Keratinocyte (primary cell): Measurements from ENCODE around the gene CPVL. TPM values are rescaled to one million over a fixed set of nuclear protein-coding genes. Genes with fewer than 3 reads are reported as not detected.

ENCODE experiments used
- DNase-seq: peaks from one replicate; pipeline ENCODE4 v3.0.0-alpha.2; 2011; ENCODE audit warnings: low read depth, missing footprints, low spot score
- FAIRE-seq: peaks from 2 replicates; lab custom pipeline; 2011; peaks lifted over from hg19 to GRCh38; lab: Jason Lieb, UNC
- H2AFZ ChIP-seq: 2 replicates; pipeline ENCODE4 v1.6.0; 2012; ENCODE audit warnings: low read length, control low read depth, inconsistent platforms; ENCODE audit not compliant: control insufficient read depth
- H3K27ac ChIP-seq: 2 replicates; pipeline ENCODE4 v1.5.1; 2011; ENCODE audit warnings: low read length; ENCODE audit not compliant: control insufficient read depth, insufficient read depth
- H3K27me3 ChIP-seq: 3 replicates; pipeline ENCODE4 v1.6.0; 2011; ENCODE audit warnings: low read length; ENCODE audit not compliant: control insufficient read depth, insufficient read depth; ENCODE audit errors: extremely low read depth
- H3K36me3 ChIP-seq, 2 experiments: 2 replicates in 1 of 2; 3 replicates in 1 of 2; pipeline ENCODE4 v1.5.1; 2011; ENCODE audit warnings: low read length in 2 of 2, mild to moderate bottlenecking in 1 of 2; ENCODE audit not compliant: control insufficient read depth in 2 of 2, insufficient read depth in 2 of 2; ENCODE audit errors: extremely low read depth in 1 of 2
- H3K4me1 ChIP-seq: 3 replicates; pipeline ENCODE4 v1.5.1; 2011; ENCODE audit warnings: low read length; ENCODE audit not compliant: control insufficient read depth, insufficient read depth; ENCODE audit errors: extremely low read depth
- H3K4me2 ChIP-seq: 3 replicates; pipeline ENCODE4 v1.6.0; 2011; ENCODE audit warnings: low read depth, low read length; ENCODE audit not compliant: control insufficient read depth, insufficient read depth; ENCODE audit errors: extremely low read depth
- H3K4me3 ChIP-seq, 3 experiments: fragments of 200-600 bp in 1 of 3; sonication (generic) in 1 of 3; 2 replicates in 2 of 3; 3 replicates in 1 of 3; pipeline ENCODE4 v1.5.1; 2011 to 2016; ENCODE audit warnings: low read length in 3 of 3, mild to moderate bottlenecking in 3 of 3, control low read depth in 2 of 3, inconsistent platforms in 1 of 3, low read depth in 1 of 3, mixed read lengths in 1 of 3, mixed run types in 1 of 3, moderate library complexity in 1 of 3; ENCODE audit not compliant: control insufficient read depth in 2 of 3, insufficient read depth in 2 of 3; ENCODE audit errors: extremely low read depth in 1 of 3
- H3K79me2 ChIP-seq: 2 replicates; pipeline ENCODE4 v1.6.0; 2012; ENCODE audit warnings: low read length; ENCODE audit not compliant: control insufficient read depth, insufficient read depth
- H3K9ac ChIP-seq: 3 replicates; pipeline ENCODE4 v1.6.0; 2011; ENCODE audit warnings: low read length; ENCODE audit not compliant: control insufficient read depth, insufficient read depth; ENCODE audit errors: extremely low read depth
- H3K9me1 ChIP-seq: 3 replicates; pipeline ENCODE4 v1.6.0; 2011; ENCODE audit warnings: low read length; ENCODE audit not compliant: control insufficient read depth, insufficient read depth; ENCODE audit errors: extremely low read depth
- H3K9me3 ChIP-seq: 2 replicates; pipeline ENCODE4 v1.5.1; 2012; ENCODE audit warnings: low read depth, low read length; ENCODE audit not compliant: control insufficient read depth
- H4K20me1 ChIP-seq: 3 replicates; pipeline ENCODE4 v1.6.0; 2011; ENCODE audit warnings: low read length; ENCODE audit not compliant: control insufficient read depth, insufficient read depth; ENCODE audit errors: extremely low read depth
- CTCF ChIP-seq, 3 experiments: IDR thresholded peaks in 1 of 3; conservative IDR thresholded peaks in 1 of 3; optimal IDR thresholded peaks in 1 of 3; 2 replicates in 2 of 3; 3 replicates in 1 of 3; pipeline versions ENCODE3 to v1.5.1; 2011; ENCODE audit warnings: low read length in 3 of 3, mild to moderate bottlenecking in 3 of 3, moderate library complexity in 2 of 3, control low read depth in 1 of 3, inconsistent platforms in 1 of 3; ENCODE audit not compliant: insufficient read depth in 2 of 3; ENCODE audit errors: extremely low read depth in 1 of 3
- EZH2 ChIP-seq: IDR thresholded peaks from one replicate; pipeline ENCODE4 v1.6.1; 2012; ENCODE audit warnings: inconsistent platforms, mild to moderate bottlenecking, low read length, moderate library complexity
- dilution Hi-C: fragments of 300-500 bp; cut with MboI; formaldehyde crosslinking; loops from one replicate; pipeline ENCODE4 v1.7.0; 2020; ENCODE audit warnings: low sequenced_read_pairs; ENCODE audit not compliant: extremely low pct_ligation_motif_present
- polyA plus RNA-seq, 5 experiments: library from polyadenylated mRNA; depleted of rRNA in 3 of 5; stranded (reverse) in 3 of 5; stranded (forward) in 1 of 5; unstranded in 1 of 5; fragments of >200 nt; gene quantifications; 1 replicate in 1 of 5; 2 replicates in 3 of 5; 3 replicates in 1 of 5; pipeline versions ENCODE4 v1.2.1 to v1.2.3, GENCODE V29; 2011 to 2012; ENCODE audit warnings: missing spikeins in 2 of 5, low read depth in 1 of 5, low replicate concordance in 1 of 5

CPVL gene
- polyA plus RNA-seq, 1 donor (not counting 4 experiments of a cell fraction or from before 2014, with no cell fraction given) = 9.8 TPM

GRCh38 chr7:29179115-29179514 lies 32.8 kb upstream of the CPVL start:
- FAIRE-seq = no peak
- no peaks in the 10 kb centered on the region for H3K36me3 ChIP-seq

GRCh38 chr7:29177963-29178600 lies 31.7 kb upstream of the CPVL start:
- no peaks in the 10 kb centered on the region for H3K79me2 ChIP-seq
- no peaks in the 10 kb centered on the region for H4K20me1 ChIP-seq
- peaks cover 8% of the 10 kb centered on the region for H3K4me1 ChIP-seq
- DNase-seq (no peak), FAIRE-seq (peak; percentile 94)
- no peak overlapping the region for H3K9ac ChIP-seq
- dilution Hi-C loops = no loop called here
- TF ChIP-seq EZH2 (no peak), CTCF (optimal IDR thresholded peaks at IDR 0.05 in 1 of 3, IDR thresholded peaks at IDR 0.05 in 1 of 3, conservative IDR thresholded peaks at IDR 0.05 in 1 of 3; ENCODE audit: extremely low read depth in 1 of 3, insufficient read depth in 2 of 3, low read length in 3 of 3) (no peak)
- peak overlapping the region; percentile 36 for H3K4me2 ChIP-seq
- no peak overlapping the region for H3K4me3 ChIP-seq
- H3K27me3 ChIP-seq = no peaks in the 10 kb centered on the region
- H3K36me3 ChIP-seq = no peaks in the 10 kb centered on the region
- H3K9me3 ChIP-seq = no peaks in the 10 kb centered on the region
- peak overlapping the region; percentile 10 for H2AFZ ChIP-seq
- H3K9me1 ChIP-seq = no peaks in the 10 kb centered on the region
- no peak overlapping the region for H3K27ac ChIP-seq

More at GRCh38 chr7:29179115-29179514, 32.8 kb upstream of the CPVL start:
- Histone ChIP-seq H2AFZ (no peak overlapping the region), H3K79me2 (no peaks in the 10 kb centered on the region), H3K4me2 (no peak overlapping the region), H3K4me3 (no peak overlapping the region), H3K27me3 (no peaks in the 10 kb centered on the region), H3K9me1 (no peaks in the 10 kb centered on the region), H3K9ac (no peak overlapping the region), H3K9me3 (no peaks in the 10 kb centered on the region), H4K20me1 (no peaks in the 10 kb centered on the region), H3K4me1 (peaks cover 8% of the 10 kb centered on the region), H3K27ac (no peak overlapping the region)
- TF ChIP-seq CTCF (optimal IDR thresholded peaks at IDR 0.05 in 1 of 3, IDR thresholded peaks at IDR 0.05 in 1 of 3, conservative IDR thresholded peaks at IDR 0.05 in 1 of 3; ENCODE audit: extremely low read depth in 1 of 3, insufficient read depth in 2 of 3, low read length in 3 of 3) = no peak
- TF ChIP-seq EZH2 = no peak
- DNase-seq = no peak
- dilution Hi-C loops = no loop called here
